Activated CD4-positive, alpha-beta T cell treated with anti-CD3 and anti-CD28 coated beads, Interleukin-2, amount 50 U/mL, for 24 hours (primary cell): ENCODE data around the gene LRRC8E.

Experiments used
- DNase-seq, 2 donors: peaks; one replicate each; pipeline ENCODE4 v3.0.0-alpha.2; 2020; ENCODE audit warnings: low read depth in 1 of 2, low spot score in 1 of 2

The LRRC8E gene

DNA sequence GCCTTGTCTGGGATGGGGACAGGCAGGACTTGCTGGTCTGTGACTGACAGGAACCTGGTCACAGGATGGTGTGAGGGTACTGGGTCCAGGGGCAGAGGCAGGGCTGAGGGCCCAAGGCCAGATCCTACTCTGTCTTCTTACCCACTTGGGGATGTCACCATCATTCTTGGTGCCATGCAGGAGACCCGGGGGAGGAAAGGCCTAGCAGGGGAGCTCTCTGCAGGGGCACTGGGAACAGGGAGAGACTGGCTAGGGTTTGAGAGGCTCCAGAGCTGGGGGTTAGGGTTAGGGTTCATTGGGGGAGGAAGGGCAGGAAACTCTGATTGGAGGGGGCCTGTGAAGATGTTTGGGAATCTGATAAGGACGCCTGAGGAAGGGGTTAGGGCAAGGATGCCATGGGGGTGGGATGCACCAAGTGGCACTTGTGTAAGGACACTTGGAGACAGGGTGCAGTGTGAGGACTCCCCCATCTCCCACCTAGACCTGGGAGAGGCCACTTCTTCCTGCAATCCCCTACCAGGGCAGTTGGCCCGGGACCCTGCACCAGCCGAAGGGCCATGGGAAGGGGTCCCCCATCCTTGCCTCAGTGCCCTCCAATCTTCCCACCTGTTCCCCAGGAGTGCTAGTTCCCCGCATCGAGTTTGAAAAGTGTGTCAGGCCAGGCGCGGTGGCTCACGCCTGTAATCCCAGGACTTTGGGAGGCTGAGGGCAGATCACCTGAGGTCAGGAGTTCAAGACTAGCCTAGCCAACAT lies 21.0 kb upstream of the LRRC8E start:
- no peak for DNase-seq

DNA sequence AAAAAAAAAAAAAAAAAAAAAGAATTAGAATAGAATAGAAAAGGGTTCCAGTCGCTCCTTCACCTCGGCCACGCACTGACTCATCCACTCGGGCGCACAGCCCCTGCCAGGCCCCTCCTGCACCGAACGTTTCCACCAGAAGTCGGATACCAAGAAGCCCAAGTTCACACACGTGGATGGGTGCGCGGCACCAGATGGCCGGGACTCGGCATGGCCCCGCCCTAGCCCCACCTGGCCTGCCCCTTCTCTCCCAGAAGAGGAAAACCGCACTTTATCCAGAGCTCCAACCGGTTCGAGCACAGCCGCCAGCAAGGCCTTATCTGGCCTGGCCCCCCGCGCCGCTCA lies 20.0 kb upstream of the LRRC8E start:
- DNase-seq: no peak

DNA sequence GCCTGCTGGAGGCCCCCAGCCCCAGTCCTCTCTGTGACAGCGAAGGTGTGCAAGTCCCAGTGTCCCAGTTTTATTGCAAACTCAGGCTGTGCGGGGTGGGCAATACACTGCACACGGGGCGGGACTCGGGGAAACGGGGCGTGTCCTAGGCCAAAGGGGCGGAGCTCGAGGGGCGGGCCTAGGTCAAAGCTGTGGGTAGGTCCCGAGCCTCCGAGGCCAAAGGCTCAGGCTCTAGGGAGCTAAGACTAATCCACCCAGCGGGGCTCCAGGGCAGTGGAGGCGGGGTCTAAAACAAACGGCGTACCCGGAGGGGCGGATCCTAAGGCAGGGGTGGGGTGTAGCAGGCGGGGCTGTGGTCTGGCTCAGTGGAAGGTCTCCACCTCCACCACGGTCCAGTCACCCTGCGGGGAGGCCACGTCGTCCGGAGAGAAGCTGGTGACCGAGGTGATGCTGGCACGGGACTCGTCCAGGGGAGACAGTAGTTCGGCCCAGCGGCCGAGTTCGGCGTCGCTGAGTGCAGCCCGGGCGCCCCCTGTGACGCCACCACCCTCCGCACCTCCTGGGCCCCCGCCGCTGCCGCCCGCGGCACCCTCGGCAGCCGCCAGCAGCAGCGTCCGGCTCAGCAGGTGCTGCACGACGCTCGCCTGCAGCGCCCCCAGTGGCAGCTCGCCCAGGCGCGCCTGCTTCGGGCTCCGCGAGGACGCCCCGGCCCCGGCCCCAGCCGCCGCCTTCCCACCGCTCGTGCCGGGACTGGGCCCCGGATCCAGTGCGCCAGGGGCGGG lies 19.4 kb upstream of the LRRC8E start:
- peak; percentile 63 to 71 for DNase-seq

DNA sequence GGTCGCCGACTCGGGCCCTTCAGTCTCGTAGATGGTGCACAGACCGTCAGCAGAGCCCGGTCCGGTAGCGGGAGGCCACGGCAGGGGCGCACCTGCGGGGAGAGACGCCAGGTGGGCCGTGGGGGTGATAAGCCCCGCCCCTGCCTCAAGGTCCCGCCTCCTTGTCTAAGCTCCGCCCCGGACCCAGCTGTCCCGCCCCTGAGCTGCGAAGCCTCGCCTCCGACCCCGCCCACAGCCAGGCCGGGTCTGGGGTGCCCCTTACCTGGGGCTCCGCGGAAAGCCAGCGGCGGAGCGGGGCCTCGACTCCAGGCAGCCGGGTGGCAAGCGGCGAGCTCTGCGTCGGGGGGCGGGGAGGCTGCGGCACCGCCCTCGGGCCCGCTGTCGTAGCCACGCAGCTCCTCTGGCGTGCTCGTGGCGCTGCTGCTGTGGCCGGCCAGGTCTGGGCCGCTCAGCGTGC lies 18.8 kb upstream of the LRRC8E start:
- DNase-seq: peak; percentile 67 to 77

DNA sequence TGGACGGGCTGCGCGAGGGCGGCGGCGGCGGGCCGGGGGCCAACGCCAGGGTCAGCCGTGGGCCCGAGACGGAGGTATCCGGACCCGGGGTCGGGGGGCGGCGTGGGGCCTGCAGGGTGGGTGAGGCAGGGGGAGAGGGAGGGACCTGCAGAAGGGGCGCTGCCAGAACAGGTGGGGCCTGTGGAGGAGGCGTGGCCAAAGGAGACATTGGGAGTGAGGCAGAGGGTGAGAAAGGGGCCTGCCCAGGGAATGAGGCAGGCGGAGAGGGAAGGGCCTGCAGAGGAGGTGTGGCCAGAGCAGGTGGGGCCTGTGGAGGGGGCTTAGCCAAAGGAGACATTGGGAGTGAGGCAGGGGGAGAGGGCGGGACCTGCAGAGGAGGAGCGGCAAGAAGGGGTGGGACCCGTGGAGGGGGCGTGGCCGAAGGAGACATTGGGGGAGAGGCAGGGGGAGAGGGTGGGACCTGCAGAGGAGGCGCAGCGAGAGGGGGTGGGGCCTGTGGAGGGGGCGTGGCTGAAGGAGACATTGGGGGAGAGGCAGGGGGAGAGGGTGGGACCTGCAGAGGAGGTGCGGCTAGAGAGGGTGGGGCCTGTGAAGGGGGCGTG lies 18.3 kb upstream of the LRRC8E start:
- peak in 1 of 2 donors; percentile 30 for DNase-seq

DNA sequence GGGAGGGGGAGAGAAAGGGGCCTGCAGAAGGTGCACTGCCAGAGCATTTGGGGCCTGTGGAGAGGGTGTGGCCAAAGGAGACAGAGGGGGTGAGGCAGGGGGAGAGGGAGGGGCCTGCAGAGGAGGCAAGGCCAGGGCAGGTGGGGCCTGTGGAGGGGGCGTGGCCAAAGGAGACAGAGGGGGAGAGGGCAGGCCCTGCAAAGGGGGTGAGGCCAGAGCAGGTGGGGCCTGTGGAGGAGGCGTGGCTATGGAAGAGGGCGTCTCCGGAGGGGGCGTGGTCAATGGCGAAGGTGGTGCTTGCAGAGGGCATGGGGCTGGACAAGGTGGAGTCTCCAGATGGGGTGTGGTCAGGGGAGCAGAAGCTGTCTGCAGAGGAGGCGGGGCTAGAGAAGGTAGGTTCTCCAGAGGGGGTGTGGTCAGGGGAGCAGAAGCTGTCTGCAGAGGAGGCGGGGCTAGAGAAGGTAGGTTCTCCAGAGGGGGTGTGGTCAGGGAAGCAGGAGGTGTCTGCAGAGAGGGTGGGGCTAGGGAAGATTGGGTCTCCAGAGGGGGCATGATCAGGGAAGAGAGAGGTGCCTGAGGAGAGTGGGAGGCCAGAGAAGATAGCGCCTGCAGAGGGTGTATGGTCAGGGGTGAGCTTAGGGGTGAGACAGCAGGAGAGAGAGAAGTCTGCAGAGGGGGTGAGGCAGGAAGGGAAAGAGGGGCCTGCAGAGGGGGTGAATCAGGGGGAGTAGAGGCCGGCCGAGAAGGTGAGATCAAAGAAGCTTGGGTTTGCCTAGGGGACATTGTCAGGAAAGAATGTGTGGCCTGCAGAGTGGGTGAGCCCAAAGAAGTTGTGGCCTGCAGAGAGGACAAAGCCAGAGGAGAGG lies 17.5 kb upstream of the LRRC8E start:
- no peak for DNase-seq

DNA sequence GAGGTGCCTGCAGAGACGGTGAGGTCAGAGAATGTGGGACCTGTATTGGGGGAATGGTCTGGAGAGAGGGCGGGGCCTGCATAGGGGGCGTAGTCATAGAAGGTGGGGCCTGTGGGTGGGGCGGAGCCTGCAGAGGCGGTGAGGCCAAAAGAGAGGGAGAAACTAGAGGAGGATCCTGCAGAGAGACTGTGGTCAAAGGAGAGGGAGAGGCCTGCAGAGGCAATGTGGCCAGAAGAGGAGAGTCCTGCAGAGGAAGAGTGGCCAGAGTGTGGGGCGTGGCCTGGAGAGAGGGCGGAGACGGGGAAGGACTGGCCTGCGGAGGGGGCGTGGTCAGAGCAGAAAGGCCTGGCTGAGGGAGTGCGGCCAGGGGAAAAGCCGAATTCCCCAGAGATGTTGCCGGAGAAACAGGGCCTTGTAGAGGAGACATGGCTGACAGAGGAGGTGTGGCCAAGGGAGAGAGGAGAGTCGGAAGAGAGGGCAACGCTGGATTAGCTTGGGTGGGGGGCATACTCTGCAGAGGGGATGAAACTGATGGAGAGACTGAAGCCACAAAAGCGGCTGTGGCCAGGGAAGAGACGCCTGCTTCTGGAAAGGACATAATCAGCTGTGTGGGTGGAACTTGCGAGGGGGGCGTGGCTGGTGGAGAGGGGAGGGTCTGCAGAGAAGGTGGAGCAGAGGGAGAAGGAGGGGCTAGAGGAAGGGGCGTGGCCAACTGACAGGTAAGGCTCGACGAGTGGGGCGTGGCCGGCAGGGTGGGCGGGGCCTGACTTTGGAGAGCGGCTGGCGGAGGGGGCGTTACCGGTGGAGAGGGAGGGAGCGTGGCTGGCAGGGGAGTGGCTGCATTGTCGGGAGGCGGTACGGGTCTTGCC lies 16.6 kb upstream of the LRRC8E start:
- peak; percentile 59 to 70 for DNase-seq

DNA sequence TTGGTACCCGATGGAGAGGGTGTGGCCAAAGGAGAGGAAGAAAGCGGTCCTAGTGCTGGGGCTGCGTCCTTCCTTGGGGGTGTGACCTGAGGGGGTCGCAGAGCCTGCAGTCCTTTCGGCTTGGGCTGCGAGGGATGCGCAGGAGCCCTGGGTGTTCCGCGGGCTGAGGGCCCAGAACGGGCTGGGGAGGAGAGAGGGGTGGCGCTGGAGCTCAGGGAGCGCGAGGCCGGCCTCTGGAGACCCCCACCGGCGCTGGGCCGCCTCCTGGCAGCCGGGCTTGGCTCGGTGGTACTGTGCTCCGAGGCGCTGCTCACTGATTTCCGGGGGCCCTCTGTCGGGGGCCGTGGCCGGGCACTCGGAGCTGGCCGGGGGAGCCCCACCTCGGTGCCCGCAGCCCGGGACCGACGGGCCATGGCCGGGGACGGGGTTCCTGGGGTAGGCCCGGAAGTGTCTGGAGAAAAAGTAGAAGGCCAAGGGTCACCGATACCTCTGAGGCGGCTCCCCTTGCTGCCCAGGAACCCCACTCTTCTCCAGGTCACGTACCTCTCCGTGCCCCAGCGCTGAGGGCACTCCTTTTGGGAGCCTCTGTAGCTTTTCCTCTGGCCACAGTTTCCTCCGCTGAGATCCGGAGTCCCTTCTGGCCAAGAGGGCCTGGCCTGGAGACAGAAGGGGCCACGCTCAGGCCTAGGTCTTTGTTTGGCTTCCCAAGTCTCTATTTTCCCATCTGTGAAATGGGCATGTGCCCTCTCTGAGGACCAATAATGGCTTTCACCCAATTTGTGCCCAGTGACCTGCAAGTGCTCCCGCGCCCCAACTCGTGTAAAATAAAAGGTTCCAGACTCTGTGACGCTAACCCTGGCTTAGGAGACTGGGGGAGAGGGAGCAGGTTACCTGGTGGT lies 15.8 kb upstream of the LRRC8E start:
- no peak for DNase-seq

DNA sequence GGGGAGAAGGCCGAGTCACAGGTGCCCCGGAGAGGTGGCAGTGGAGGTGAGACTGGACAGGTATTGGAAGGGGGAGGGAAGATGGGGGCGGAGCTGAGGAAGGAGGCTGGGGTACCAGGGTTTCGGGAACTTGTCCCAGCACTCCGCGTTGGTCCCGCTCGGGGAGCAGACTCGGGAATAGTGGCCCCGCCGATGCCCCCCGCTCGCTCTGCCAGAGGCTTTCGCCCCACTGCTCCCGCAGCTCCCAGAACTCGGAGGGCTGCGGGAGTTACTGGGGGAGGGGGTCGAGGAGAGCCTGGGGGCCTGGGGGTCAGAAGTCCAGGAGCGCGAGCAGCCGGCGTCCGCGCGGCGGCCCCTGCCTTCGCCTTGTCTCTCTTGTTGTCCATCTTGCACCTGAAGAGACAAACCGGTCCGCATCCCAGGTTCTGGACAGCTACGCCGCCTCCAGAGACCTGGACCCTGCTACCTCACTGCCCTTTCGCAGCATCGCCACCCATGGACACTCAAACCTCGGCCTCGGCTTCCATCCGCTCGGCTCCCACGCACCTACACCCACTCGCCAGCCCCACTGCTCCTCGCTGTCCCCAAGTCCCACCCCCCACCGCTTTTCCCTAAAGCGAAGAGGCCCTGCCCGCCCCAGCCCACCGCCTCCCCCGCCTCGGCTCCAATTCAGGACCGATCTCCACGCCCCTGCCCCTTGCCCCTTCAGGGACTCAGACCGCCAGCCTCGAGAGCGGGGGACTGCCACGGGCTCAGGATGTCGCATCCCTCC lies 14.8 kb upstream of the LRRC8E start:
- DNase-seq: no peak

DNA sequence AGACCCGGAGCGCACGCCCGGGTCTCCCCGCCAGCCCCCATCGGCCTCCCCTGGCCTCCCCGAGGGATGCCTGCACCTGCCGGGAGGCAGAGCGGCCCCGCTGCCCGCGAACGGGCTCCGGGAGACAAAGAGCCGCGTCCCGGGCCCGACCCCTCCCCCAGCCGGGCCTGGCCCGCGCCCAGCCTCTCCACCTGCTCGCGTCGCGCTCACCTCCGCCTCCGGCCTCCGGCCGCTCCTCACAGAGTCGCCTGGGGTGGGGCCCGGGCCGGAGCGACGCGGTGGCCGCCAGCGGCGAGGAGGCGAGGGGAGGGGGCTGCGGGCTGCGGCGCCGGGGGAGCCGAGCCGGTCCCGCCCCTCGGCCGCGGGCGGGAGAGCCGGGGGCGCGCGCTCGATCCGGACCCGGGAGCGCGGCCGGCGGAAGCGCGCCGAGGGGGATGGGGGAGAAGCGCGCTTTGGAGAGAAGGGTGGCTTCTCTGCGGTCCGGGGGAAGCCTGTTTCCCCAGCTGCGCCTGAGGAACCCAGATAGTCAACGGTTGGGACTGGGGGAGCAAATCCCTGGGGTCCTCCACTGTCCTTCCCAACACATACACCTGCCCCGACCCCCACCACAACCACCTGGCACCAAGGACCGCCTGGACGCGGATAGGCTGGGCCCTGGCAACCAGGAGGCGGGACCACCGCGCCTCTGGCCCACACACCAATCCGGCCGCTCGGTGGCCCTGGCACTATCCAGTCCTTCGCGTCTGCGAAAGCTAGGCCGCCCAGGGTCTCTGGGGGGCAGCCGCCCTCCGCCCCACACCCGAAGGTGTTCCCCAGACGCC lies 14.0 kb upstream of the LRRC8E start, which contains the start of gene PRR36:
PRR36 (minus strand) TSS at position 315 of the 821 bp plus-strand sequence. CDS start 701 bp downstream, outside the sequence.
- DNase-seq: no peak

DNA sequence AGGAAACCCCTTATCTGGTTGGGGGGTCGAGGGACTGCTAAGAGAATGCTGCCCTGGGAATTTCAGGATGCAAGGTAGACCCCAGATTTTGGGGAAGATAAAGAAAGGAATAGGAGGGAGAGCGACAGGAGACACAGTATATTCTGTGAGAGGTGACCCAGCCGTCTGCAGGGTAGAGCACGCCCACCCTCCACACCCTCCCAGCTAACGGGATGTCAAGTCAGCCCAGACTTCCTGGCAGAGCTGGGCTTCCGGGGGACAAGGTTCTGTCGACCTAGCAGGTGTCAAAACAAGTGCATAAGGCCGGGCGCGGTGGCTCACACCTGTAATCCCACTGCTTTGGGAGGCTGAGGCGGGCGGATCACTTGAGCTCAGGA lies 13.4 kb upstream of the LRRC8E start:
- DNase-seq: no peak

DNA sequence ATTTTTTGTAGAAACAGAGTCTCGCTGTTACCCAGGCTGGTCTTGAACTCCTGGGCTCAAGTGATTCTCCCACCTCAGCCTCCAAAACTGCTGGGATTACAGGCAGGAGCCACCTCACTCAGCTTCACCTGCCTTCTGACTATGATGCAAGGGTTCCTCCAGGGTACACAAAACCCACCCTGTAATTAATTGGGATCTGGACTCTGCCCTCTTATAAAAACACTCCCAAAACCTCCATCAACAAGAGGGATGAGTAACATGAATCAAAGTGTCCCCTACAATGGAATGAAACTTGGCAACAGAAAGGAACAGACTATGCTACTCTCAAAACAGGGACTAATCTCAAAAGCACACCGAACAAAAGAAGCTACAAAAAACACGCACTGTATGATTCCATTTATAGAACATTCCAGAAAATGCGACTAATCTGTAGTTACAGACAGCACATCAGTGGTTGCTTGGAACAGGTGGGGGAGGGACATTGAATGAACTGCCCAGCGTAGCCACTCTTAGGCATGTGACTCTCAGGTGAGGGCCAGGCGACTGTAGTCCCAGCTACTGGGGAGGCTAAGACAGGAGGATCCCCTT lies 11.0 kb upstream of the LRRC8E start:
- DNase-seq: no peak

DNA sequence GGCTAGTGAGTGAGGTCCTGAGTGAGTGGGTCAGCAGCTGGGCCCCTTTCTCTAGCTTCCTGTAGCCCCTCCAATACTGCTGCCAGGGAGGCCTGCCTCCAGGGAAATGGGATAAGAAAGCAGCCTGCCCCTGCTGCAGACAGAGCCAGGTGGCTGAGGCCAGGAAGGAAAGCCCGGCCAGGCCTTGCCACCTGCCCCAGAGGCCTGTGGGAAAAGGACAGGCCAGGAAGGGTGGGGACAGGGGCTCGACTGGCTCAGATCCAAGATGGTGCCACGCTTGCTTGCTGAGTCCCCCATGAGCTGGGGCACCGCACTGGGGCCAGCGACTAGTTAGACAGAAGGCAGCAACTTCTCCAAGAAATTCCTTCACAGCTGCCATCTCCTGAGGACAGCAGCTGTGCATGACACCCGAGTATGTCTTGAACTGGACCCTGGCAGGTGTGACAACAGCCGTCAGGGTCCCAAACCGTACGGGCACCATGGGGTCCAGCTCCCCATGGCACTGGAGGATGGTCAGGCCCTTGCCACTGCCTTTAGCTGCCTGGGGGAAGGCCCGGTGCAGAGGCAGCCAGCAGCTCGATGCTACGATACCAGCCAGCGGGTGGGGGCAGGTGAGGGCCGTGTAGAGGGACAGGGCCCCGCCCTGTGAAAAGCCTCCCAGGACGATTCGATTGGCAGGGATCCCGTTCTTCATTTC lies 9.1 kb upstream of the LRRC8E start:
- no peak for DNase-seq

DNA sequence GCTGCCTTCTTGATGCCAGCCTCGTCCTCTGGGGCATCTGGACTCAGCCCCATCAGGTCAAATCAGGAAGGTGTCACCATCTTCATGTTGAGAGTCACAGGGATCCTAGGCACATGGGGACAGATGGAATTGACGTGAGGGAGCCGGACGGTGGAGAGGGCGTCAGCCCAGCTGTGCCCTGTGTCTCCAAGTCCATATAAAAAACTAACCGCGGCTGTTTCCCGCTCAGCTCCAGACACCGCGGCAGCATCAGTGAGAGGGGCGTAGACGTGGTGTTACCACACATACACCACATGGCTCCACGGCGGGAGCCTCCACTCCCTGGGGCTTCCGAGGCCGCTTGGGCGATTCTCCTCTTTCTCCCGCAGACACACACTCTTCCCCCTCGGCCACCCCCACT lies 8.5 kb upstream of the LRRC8E start:
- no peak for DNase-seq

DNA sequence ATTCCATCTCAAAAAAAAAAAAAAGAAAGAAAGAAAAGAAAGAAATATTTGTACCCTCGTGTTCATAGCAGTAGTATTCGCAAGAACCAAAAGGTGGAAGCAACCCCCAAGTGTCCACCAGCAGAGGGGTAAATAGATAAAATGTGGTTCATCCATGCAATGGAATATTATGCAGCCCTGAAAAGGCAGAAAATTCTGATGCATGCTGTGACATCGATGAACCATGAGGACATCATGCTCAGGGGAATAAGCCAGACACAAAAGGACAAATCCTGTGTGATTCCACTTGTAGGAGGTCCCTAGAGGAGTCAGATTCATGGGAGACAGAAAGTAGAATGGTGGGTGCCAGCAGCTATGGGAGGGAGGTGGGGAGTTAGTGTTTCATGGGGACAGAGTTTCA lies 6.4 kb upstream of the LRRC8E start:
- DNase-seq: no peak

DNA sequence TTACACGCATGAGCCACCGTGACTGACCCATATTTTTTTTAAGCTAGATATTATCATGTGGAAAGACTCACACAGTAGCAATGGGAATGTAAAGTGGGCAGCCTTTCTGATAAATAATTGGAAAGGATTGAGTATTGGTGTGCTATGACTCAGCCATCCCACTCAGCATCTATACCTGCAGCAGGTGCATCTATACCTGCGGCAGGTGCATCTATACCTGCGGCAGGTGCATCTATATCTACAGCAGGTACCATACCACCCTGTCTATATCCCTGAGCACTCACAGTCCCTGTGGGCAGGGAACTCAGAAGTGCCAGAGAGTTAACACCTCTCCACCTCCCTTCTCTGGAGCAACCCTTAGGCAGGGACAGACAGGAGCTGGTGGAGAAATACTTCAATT lies 5.2 kb upstream of the LRRC8E start:
- DNase-seq: no peak
